Neural cell (in vitro differentiated cells): Measurements from ENCODE around the gene AGL. TPM values are rescaled to one million over a fixed set of nuclear protein-coding genes. Genes with fewer than 3 reads are reported as not detected.

ENCODE experiments used
- H2AFZ ChIP-seq: fragments of 200-600, 300-800 bp; sonication (generic), shearing (Covaris generic); 2 replicates; pipeline ENCODE4 v1.6.0; 2014; ENCODE audit warnings: low read depth, mild to moderate bottlenecking, antibody characterized with exemption, low read length, moderate library complexity
- H3F3A ChIP-seq: fragments of 200-600 bp; shearing (Covaris generic); 2 replicates; pipeline ENCODE4 v1.6.1; 2016; ENCODE audit warnings: mild to moderate bottlenecking, moderate library complexity, mixed read lengths, antibody characterized with exemption, low read length; ENCODE audit not compliant: insufficient read depth, poor library complexity, severe bottlenecking
- H3K27ac ChIP-seq: fragments of 200-600, 300-800 bp; sonication (generic), shearing (Covaris generic); 2 replicates; pipeline ENCODE4 v1.5.1; 2014; ENCODE audit warnings: mild to moderate bottlenecking, low read length, moderate library complexity
- H3K27me3 ChIP-seq: fragments of 300-800, 200-600 bp; sonication (generic), shearing (Covaris generic); 2 replicates; pipeline ENCODE4 v1.6.0; 2014; ENCODE audit warnings: mild to moderate bottlenecking, low read depth, low read length, moderate library complexity; ENCODE audit not compliant: insufficient read depth
- H3K36me3 ChIP-seq: fragments of 300-800, 200-600 bp; sonication (generic), shearing (Covaris generic); 2 replicates; pipeline ENCODE4 v1.5.1; 2014; ENCODE audit warnings: mild to moderate bottlenecking, antibody characterized with exemption, low read length, moderate library complexity; ENCODE audit not compliant: insufficient read depth
- H3K4me2 ChIP-seq: fragments of 300-800, 200-600 bp; sonication (generic), shearing (Covaris generic); 2 replicates; pipeline ENCODE4 v1.6.0; 2014; ENCODE audit warnings: mild to moderate bottlenecking, low read length
- H3K4me3 ChIP-seq: fragments of 300-800, 200-600 bp; sonication (generic), shearing (Covaris generic); 2 replicates; pipeline ENCODE4 v1.5.1; 2014; ENCODE audit warnings: mild to moderate bottlenecking, low read length, moderate library complexity
- H3K79me2 ChIP-seq: fragments of 200-600 bp; shearing (Covaris generic); replicated peaks from 2 replicates; pipeline ENCODE4 v1.6.0; 2014; ENCODE audit warnings: mild to moderate bottlenecking, low read length, moderate library complexity; ENCODE audit not compliant: insufficient read depth
- H3K9ac ChIP-seq: fragments of 300-800, 200-600 bp; sonication (generic), shearing (Covaris generic); 2 replicates; pipeline ENCODE4 v1.6.1; 2016; ENCODE audit warnings: mild to moderate bottlenecking, low read length, mixed read lengths
- H3K9me2 ChIP-seq: fragments of 200-600 bp; shearing (Covaris generic); 2 replicates; pipeline ENCODE4 v1.6.1; 2016; ENCODE audit warnings: mild to moderate bottlenecking, low read length, mixed read lengths; ENCODE audit not compliant: insufficient read depth
- H3K9me3 ChIP-seq: fragments of 200-600, 300-800 bp; sonication (generic), shearing (Covaris generic); 2 replicates; pipeline ENCODE4 v1.6.1; 2016; ENCODE audit warnings: mild to moderate bottlenecking, mixed run types, low read length, moderate library complexity, mixed read lengths
- H4K20me1 ChIP-seq: fragments of 200-600 bp; shearing (Covaris generic); 2 replicates; pipeline ENCODE4 v1.6.1; 2016; ENCODE audit warnings: mild to moderate bottlenecking, mixed run types; ENCODE audit not compliant: insufficient read depth
- CTCF ChIP-seq: fragments of 450-650 bp; IDR thresholded peaks from 2 replicates; pipeline ENCODE4 v1.5.1; 2014; ENCODE audit warnings: antibody characterized with exemption, mild to moderate bottlenecking, moderate library complexity; ENCODE audit not compliant: poor library complexity, severe bottlenecking
- EP300 ChIP-seq: fragments of 450-650 bp; conservative IDR thresholded peaks from 2 replicates; pipeline ENCODE4 v1.6.1; 2014; ENCODE audit warnings: antibody characterized with exemption, mild to moderate bottlenecking, moderate library complexity; ENCODE audit not compliant: poor library complexity, severe bottlenecking
- EZH2 ChIP-seq: fragments of 200-600, 300-800 bp; shearing (Covaris generic), sonication (generic); IDR thresholded peaks from 2 replicates; pipeline ENCODE4 v1.6.1; 2014; ENCODE audit warnings: antibody characterized with exemption, low read length, borderline replicate concordance, mild to moderate bottlenecking; ENCODE audit not compliant: insufficient read depth, poor library complexity, severe bottlenecking
- MXI1 ChIP-seq: fragments of 450-650 bp; conservative IDR thresholded peaks from 2 replicates; pipeline ENCODE4 v1.6.1; 2014; ENCODE audit warnings: antibody characterized with exemption, mild to moderate bottlenecking; ENCODE audit not compliant: poor library complexity, severe bottlenecking
- POLR2AphosphoS5 ChIP-seq: IDR thresholded peaks from 2 replicates; pipeline ENCODE4 v1.6.1; 2012
- RAD21 ChIP-seq: fragments of 450-650 bp; conservative IDR thresholded peaks from 2 replicates; pipeline ENCODE4 v1.6.1; 2014; ENCODE audit warnings: antibody characterized with exemption, mild to moderate bottlenecking, moderate library complexity
- REST ChIP-seq: IDR thresholded peaks from 2 replicates; pipeline ENCODE4 v1.6.1; 2012; ENCODE audit warnings: borderline replicate concordance
- SMC3 ChIP-seq: fragments of 450-650 bp; conservative IDR thresholded peaks from 2 replicates; pipeline ENCODE4 v1.6.1; 2014; ENCODE audit warnings: antibody characterized with exemption, mild to moderate bottlenecking, moderate library complexity; ENCODE audit not compliant: poor library complexity
- TAF1 ChIP-seq: IDR thresholded peaks from 2 replicates; pipeline ENCODE4 v1.6.1; 2012; ENCODE audit warnings: low read depth
- polyA plus RNA-seq: library from polyadenylated mRNA; depleted of rRNA; stranded (reverse); fragments of >200 nt; gene quantifications from 2 replicates; pipeline ENCODE4 v1.2.3, GENCODE V29; 2014

The AGL gene
- polyA plus RNA-seq, 1 donor from 2014 or later, result 17.7 TPM

- Histone ChIP-seq H3K27ac (peak overlapping the region; percentile 57), H4K20me1 (no peaks in the 10 kb centered on the region), H3K9me2 (no peaks in the 10 kb centered on the region), H3K79me2 (peaks cover 13% of the 10 kb centered on the region), H3K9me3 (no peaks in the 10 kb centered on the region), H3K36me3 (no peaks in the 10 kb centered on the region), H3K27me3 (no peaks in the 10 kb centered on the region), H3K9ac (peak overlapping the region; percentile 74), H3K4me3 (peak overlapping the region; percentile 90), H3K4me2 (no peak overlapping the region), H3F3A (no peaks in the 10 kb centered on the region), H2AFZ (peak overlapping the region; percentile 87)
- TF ChIP-seq EZH2 (no peak), TAF1 (no peak), REST (no peak), CTCF (no peak), POLR2AphosphoS5 (no peak), SMC3 (no peak), EP300 (no peak), MXI1 (no peak), RAD21 (no peak)
These were observed 119.1 kb downstream of the AGL start for GRCh38 chr1:99969260-99969728.

- Histone ChIP-seq H3K9me3 (no peaks in the 10 kb centered on the region), H2AFZ (peak within 1 kb of the TSS; percentile 87), H3F3A (no peaks in the 10 kb centered on the region), H3K36me3 (no peaks in the 10 kb centered on the region), H3K4me3 (peak within 1 kb of the TSS; percentile 90), H4K20me1 (no peaks in the 10 kb centered on the region), H3K9ac (peak within 1 kb of the TSS; percentile 74), H3K9me2 (no peaks in the 10 kb centered on the region), H3K79me2 (peaks cover 13% of the 10 kb centered on the region), H3K4me2 (peak within 1 kb of the TSS; percentile 77), H3K27ac (peak within 1 kb of the TSS; percentile 57), H3K27me3 (no peaks in the 10 kb centered on the region)
- TF ChIP-seq REST (peak; percentile 50), POLR2AphosphoS5 (peak; percentile 71), RAD21 (no peak), EZH2 (no peak), TAF1 (peak; percentile 96), MXI1 (peak; percentile 78), SMC3 (peak; percentile 24), EP300 (peak; percentile 17)
These were observed 119.8 kb downstream of the AGL start, which contains the start of gene SLC35A3 for GRCh38 chr1:99969729-99970621. Gene SLC35A3, plus strand, starts transcription at chr1:99969996. Its CDS starts 23,559 bp downstream, at chr1:99993555.
